ENCODE results near the gene ACTL7B.
A peak's percentile ranks its signal among the peaks of the same experiment; 100 is the strongest.
"Not testable (repeated sequence)": the region's sequence is repeated elsewhere in the genome, so short reads cannot be mapped to it uniquely, and the experiment has no call there.

ACTL7B gene

GRCh38 chr9:108844856-108845255 lies 10.9 kb downstream of the ACTL7B start:
- DNase-seq = no peak

GRCh38 chr9:108844391-108844790 lies 11.4 kb downstream of the ACTL7B start:
- DNase-seq = no peak

GRCh38 chr9:108842610-108843295 lies 13.0 kb downstream of the ACTL7B start:
- DNase-seq = no peak

GRCh38 chr9:108839561-108839960 lies 16.2 kb downstream of the ACTL7B start:
- not testable (repeated sequence) for DNase-seq

- no peak for DNase-seq
These were observed 17.8 kb downstream of the ACTL7B start for GRCh38 chr9:108838017-108838416.

- DNase-seq = no peak
These were observed 18.3 kb downstream of the ACTL7B start for GRCh38 chr9:108837530-108837929.

GRCh38 chr9:108836781-108837180 lies 19.0 kb downstream of the ACTL7B start:
- no peak for DNase-seq

GRCh38 chr9:108836319-108836718 lies 19.5 kb downstream of the ACTL7B start:
- DNase-seq = no peak

- DNase-seq = no peak
These were observed 20.0 kb downstream of the ACTL7B start for GRCh38 chr9:108835831-108836230.

- DNase-seq = no peak
These were observed 20.7 kb downstream of the ACTL7B start for GRCh38 chr9:108834959-108835665.

GRCh38 chr9:108832179-108832500 lies 23.6 kb downstream of the ACTL7B start:
- no peak for DNase-seq

GRCh38 chr9:108831496-108832178 lies 24.1 kb downstream of the ACTL7B start:
- no peak for DNase-seq

- DNase-seq = no peak
These were observed 25.5 kb downstream of the ACTL7B start for GRCh38 chr9:108830272-108830671.

- no peak for DNase-seq
These were observed 32.0 kb downstream of the ACTL7B start for GRCh38 chr9:108823829-108824228.

- peak in 7 of 51 donors; percentile 1 to 10 (median 2) for DNase-seq
These were observed 39.7 kb downstream of the ACTL7B start for GRCh38 chr9:108816037-108816436.

- no peak for DNase-seq
These were observed 40.6 kb downstream of the ACTL7B start for GRCh38 chr9:108815156-108815555.

GRCh38 chr9:108813951-108814601 lies 41.7 kb downstream of the ACTL7B start:
- peak in 30 of 51 donors; percentile 1 to 49 (median 11) for DNase-seq

GRCh38 chr9:108812396-108813025 lies 43.3 kb downstream of the ACTL7B start:
- DNase-seq = no peak

- DNase-seq = no peak
These were observed 43.8 kb downstream of the ACTL7B start for GRCh38 chr9:108811944-108812343.

GRCh38 chr9:108809269-108809668 lies 46.5 kb downstream of the ACTL7B start:
- DNase-seq = no peak
